Activated CD4-positive, alpha-beta T cell treated with anti-CD3 and anti-CD28 coated beads, Interleukin-2, Interleukin-6, amounts not matched to agents 100 ng/mL and 50 ng/mL, durations not matched to agents 16 hours and 8 hours (primary cell): Measurements from ENCODE around the gene APCDD1L.

Experiments
- DNase-seq: peaks from one replicate; pipeline ENCODE4 v3.0.0-alpha.2; 2020

APCDD1L gene

GRCh38 chr20:58483470-58483869 is 31.7 kb downstream of the APCDD1L start:
- DNase-seq = no peak

GRCh38 chr20:58483051-58483450 is 32.1 kb downstream of the APCDD1L start:
- DNase-seq = no peak

- no peak for DNase-seq
Observed at GRCh38 chr20:58482416-58482815, 32.8 kb downstream of the APCDD1L start.

- DNase-seq = peak; percentile 65
Observed at GRCh38 chr20:58481481-58482021, 33.6 kb downstream of the APCDD1L start.

- DNase-seq = no peak
Observed at GRCh38 chr20:58480551-58481336, 34.5 kb downstream of the APCDD1L start.

- DNase-seq = no peak
Observed at GRCh38 chr20:58479726-58480440, 35.3 kb downstream of the APCDD1L start.

GRCh38 chr20:58478141-58478805 is 36.9 kb downstream of the APCDD1L start:
- DNase-seq = no peak

GRCh38 chr20:58475466-58475865 is 39.7 kb downstream of the APCDD1L start:
- DNase-seq = no peak

- no peak for DNase-seq
Observed at GRCh38 chr20:58473453-58474425, 41.5 kb downstream of the APCDD1L start.

GRCh38 chr20:58472273-58473018 is 42.8 kb downstream of the APCDD1L start:
- no peak for DNase-seq

- DNase-seq = no peak
Observed at GRCh38 chr20:58471193-58472164, 43.7 kb downstream of the APCDD1L start.

GRCh38 chr20:58470336-58471192 is 44.6 kb downstream of the APCDD1L start:
- DNase-seq = no peak

GRCh38 chr20:58469616-58470015 is 45.6 kb downstream of the APCDD1L start:
- no peak for DNase-seq

GRCh38 chr20:58467572-58468527 is 47.3 kb downstream of the APCDD1L start:
- no peak for DNase-seq

- DNase-seq = no peak
Observed at GRCh38 chr20:58466729-58467571, 48.2 kb downstream of the APCDD1L start.

- no peak for DNase-seq
Observed at GRCh38 chr20:58466095-58466708, 49.0 kb downstream of the APCDD1L start.

- DNase-seq = no peak
Observed at GRCh38 chr20:58464838-58465237, 50.4 kb downstream of the APCDD1L start.
